Vagina (tissue), 2 donors: Measurements from ENCODE around the gene BUD23.

Experiments used
- POLR2A ChIP-seq, 2 donors: fragments of 450-650 bp; IDR thresholded peaks; one replicate each; pipeline ENCODE4 v1.6.1; 2017; ENCODE audit warnings: antibody characterized with exemption in 2 of 2, mild to moderate bottlenecking in 2 of 2, moderate library complexity in 2 of 2
- POLR2AphosphoS5 ChIP-seq, 2 donors: sonication (generic); formaldehyde crosslinking; IDR thresholded peaks; one replicate each; pipeline ENCODE4 v1.9.0; 2017; ENCODE audit warnings: antibody characterized with exemption in 2 of 2, mild to moderate bottlenecking in 2 of 2, low read depth in 1 of 2; ENCODE audit not compliant: insufficient read depth in 1 of 2
- TF ChIP-seq, protein P1 (sequence below), 3 experiments: fragments of 450-650 bp in 2 of 3; fragments of 200-600 bp in 1 of 3; sonication (generic) in 1 of 3; IDR thresholded peaks; one replicate each; pipeline ENCODE4 v1.5.1; 2017 to 2019; ENCODE audit warnings: antibody characterized with exemption in 3 of 3, mild to moderate bottlenecking in 2 of 3, moderate library complexity in 2 of 3

DNA sequence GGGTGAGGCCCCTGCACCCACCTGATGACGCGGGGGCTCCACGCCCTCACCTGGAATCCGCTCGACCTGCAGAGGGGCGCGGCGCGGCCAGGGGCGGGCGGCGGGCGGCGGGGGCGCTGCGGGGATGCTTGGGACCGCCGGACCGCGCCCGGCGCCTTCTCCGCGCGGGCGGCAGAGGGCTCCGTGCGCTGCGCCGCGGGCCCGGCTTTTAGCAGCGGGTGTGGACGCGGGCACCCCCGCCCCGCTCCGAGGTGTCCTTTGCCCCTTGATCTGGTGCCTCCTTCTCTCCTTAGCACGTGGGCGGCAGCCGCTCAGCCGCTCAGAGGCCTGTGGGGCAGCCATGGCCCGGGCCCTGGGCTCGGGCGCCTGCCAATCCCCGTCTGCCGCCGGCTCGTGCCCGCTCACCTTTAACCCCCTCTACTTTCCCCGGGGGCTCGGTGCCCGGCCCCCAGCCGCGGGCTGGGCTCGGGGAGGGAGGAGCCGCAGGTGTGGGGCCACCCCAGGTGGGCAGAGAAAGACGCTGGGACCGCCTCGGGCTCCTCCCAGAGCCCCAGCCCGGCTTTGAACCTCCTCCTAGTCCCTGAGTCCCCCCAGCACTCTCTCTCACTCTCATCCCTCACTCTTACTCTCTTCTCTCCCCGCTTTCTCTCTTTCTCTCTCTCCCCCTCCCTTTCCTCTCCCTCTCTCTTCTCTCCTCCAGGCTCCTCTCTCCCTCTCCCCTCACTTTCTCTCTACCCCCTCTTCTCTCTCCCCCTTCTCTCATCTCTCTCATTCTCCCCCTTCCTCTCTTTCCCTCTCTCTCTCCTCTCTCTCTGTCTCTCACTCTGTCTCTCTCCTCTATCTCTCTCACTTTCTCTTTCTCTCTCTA, 35.4 kb upstream of the BUD23 start:
- TF ChIP-seq, protein P1, sequence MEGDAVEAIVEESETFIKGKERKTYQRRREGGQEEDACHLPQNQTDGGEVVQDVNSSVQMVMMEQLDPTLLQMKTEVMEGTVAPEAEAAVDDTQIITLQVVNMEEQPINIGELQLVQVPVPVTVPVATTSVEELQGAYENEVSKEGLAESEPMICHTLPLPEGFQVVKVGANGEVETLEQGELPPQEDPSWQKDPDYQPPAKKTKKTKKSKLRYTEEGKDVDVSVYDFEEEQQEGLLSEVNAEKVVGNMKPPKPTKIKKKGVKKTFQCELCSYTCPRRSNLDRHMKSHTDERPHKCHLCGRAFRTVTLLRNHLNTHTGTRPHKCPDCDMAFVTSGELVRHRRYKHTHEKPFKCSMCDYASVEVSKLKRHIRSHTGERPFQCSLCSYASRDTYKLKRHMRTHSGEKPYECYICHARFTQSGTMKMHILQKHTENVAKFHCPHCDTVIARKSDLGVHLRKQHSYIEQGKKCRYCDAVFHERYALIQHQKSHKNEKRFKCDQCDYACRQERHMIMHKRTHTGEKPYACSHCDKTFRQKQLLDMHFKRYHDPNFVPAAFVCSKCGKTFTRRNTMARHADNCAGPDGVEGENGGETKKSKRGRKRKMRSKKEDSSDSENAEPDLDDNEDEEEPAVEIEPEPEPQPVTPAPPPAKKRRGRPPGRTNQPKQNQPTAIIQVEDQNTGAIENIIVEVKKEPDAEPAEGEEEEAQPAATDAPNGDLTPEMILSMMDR (IDR thresholded peaks at IDR 0.05): no peak
- TF ChIP-seq POLR2A (IDR thresholded peaks at IDR 0.05) (no peak), POLR2AphosphoS5 (IDR thresholded peaks at IDR 0.05; ENCODE audit: insufficient read depth in 1 of 2, low read depth in 1 of 2) (no peak)
